Measurements from ENCODE around the gene SUN1. TPM values are rescaled to one million over a fixed set of nuclear protein-coding genes. Genes with fewer than 3 reads are reported as not detected.

The SUN1 gene
- total and polyA plus RNA-seq, 7 donors, result 23.4 to 130 (median 108) TPM

DNA sequence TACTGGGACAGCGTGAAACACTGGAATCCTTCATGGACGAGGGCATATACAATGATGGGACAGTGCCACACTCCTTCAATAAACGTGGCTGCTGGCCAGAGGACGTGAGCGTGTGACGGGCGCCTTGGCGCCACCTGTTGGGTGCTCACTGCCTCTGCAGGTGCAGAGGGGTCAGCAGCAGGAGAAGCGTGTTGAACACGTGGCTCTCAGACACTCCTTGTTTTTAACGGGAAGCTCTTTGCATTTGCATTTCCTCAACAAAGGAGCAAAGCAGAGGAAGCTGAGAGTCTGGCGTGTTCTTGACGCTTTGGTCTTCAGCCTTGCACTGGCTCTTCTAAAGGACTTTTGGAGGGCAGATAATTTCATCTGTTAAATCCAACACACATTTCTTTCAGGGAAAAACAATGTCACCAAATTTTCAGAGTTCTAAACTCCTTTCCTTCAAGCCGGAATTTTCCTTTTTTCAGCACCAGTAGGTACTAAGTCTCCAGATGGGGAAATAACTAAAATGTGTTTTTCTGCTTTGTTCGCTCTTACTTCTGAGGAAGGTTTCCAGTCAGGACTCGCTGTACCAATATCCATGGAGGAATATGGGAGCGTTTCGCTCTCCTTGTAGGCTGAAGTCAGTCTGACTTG, 41.2 kb downstream of the SUN1 start:
- 29 to 31% methylated on average over 18 of the region's 18 CpGs for WGBS, 2 donors
- TF ChIP-seq POLR2A (IDR thresholded peaks at IDR 0.05) (no peak), EP300 (IDR thresholded peaks at IDR 0.05) (peak in 1 of 4 donors; percentile 30), POLR2AphosphoS5 (IDR thresholded peaks at IDR 0.05) (peak in 3 of 4 donors; percentile 74 to 77 (median 77)), CTCF (IDR thresholded peaks at IDR 0.05) (peak; percentile 89 to 96 (median 94))
- Histone ChIP-seq H3K9me3 (no peaks in the 10 kb centered on the region), H3K27ac (peak overlapping the region; percentile 84 to 89 (median 86)), H3K36me3 (peaks cover 4 to 39% (median 25%) of the 10 kb centered on the region in 4 donors), H3K4me3 (no peak overlapping the region), H3K4me1 (peaks cover 0 to 60% (median 47%) of the 10 kb centered on the region in 4 donors), H3K27me3 (no peaks in the 10 kb centered on the region)
- intact Hi-C loops (cut with DNase I), result loop anchor here (1.0 to 10.0 kb wide), 5 partner anchors 37 to 549 kb away; partner anchors contain the start of gene PDGFA
- DNase-seq, result peak; percentile 95

DNA sequence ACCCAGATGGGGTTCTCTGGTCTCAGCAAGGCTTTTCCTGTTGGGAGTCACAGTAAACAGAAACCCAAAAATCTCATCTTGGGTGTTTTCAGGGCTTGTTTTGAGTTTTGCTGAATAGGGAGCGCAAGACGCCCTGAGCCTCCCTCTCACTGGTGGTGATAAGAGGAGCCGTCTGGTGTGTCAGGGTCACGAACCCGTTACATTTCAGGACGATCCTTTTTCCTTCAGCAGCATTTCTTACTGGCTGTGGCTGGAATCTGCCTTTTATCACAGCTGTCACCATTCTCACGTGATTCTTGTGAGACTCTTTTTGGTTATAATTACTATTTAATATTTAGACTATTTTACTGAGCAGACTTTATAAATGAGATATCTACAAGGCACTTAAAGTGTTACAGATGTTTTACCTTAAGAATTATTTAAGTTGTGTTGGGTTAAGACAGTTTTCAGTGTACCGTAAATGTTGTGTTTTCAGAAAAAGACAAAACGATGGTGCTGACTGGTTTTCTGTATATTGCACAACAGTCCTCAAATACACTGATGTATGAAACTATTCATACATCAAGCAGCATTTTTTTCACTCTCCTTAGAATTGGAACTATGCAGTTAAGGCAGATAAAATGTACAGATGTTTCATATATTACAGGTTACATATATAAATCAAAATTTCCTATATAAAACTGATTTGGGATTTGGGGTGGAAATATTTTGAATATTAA, 41.9 kb downstream of the SUN1 start:
- peak in 2 of 4 donors; percentile 45 to 67 for TF ChIP-seq POLR2AphosphoS5 (IDR thresholded peaks at IDR 0.05)
- no peak for TF ChIP-seq CTCF (IDR thresholded peaks at IDR 0.05)
- no peak for TF ChIP-seq EP300 (IDR thresholded peaks at IDR 0.05)
- TF ChIP-seq POLR2A (IDR thresholded peaks at IDR 0.05), result no peak
- H3K27ac ChIP-seq, result peak overlapping the region; percentile 84 to 89 (median 86)
- no peaks in the 10 kb centered on the region for H3K27me3 ChIP-seq
- H3K4me1 ChIP-seq, result peaks cover 0 to 63% (median 52%) of the 10 kb centered on the region in 4 donors
- H3K36me3 ChIP-seq, result peaks cover 7 to 40% (median 24%) of the 10 kb centered on the region in 4 donors
- intact Hi-C loops (cut with DNase I), result loop anchor here (2.0 to 10.0 kb wide), 3 partner anchors 37 to 549 kb away; partner anchors contain the start of gene PDGFA
- H3K9me3 ChIP-seq, result no peaks in the 10 kb centered on the region
- no peak for DNase-seq
- WGBS, 2 donors, result 89 to 93% methylated on average over 9 of the region's 9 CpGs
- no peak overlapping the region for H3K4me3 ChIP-seq

GRCh38 chr7:875051-875450, 42.8 kb downstream of the SUN1 start:
- DNase-seq, result no peak
- H3K27me3 ChIP-seq, result no peaks in the 10 kb centered on the region
- WGBS, 2 donors, result 73 to 80% methylated on average over 7 of the region's 7 CpGs
- no peak overlapping the region for H3K4me3 ChIP-seq
- no peaks in the 10 kb centered on the region for H3K9me3 ChIP-seq
- TF ChIP-seq POLR2AphosphoS5 (IDR thresholded peaks at IDR 0.05), result no peak
- TF ChIP-seq EP300 (IDR thresholded peaks at IDR 0.05), result no peak
- no peak for TF ChIP-seq POLR2A (IDR thresholded peaks at IDR 0.05)
- TF ChIP-seq CTCF (IDR thresholded peaks at IDR 0.05), result no peak
- H3K36me3 ChIP-seq, result peaks cover 7 to 35% (median 18%) of the 10 kb centered on the region in 4 donors
- intact Hi-C loops (cut with DNase I), result loop anchor here (2.0 to 10.0 kb wide), 4 partner anchors 38 to 550 kb away; partner anchors contain the start of genes ADAP1 and PDGFA
- H3K27ac ChIP-seq, result peak overlapping the region; percentile 84 to 89 (median 86)
- peaks cover 0 to 68% (median 59%) of the 10 kb centered on the region in 4 donors for H3K4me1 ChIP-seq

DNA sequence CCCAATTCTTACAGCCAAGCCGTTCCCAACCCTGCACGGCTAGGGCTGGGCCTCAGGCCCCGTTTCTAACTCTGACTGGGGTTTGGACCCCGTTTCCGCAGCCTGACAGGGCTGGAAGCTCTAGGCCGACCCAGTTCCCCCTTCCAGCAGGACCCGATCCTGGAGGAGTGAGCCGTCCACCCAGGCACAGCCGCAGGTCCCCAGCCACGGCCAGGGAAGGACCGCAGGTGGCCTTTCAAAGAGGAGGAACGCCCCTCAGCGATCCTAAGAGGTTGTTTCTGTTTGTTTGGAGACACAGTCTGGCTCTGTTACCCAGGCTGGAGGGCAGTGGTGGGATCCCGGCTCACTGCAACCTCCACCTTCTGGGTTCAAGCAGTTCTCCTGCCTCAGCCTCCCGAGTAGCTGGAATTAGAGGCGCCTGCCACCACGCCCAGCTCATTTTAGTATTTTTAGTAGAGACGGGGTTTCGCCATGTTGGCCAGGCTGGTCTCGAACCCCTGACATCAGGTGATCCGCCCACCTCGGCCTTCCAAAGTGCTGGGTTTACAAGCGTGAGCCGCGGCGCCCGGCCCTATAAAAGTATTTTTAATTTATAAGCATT, 43.3 kb downstream of the SUN1 start:
- H3K4me1 ChIP-seq, result peaks cover 0 to 73% (median 65%) of the 10 kb centered on the region in 4 donors
- H3K4me3 ChIP-seq, result peak overlapping the region; percentile 33 to 87 (median 48)
- intact Hi-C loops (cut with DNase I), result loop anchor here (2.0 to 10.0 kb wide), 4 partner anchors 39 to 551 kb away; partner anchors contain the start of genes ADAP1 and PDGFA
- TF ChIP-seq POLR2AphosphoS5 (IDR thresholded peaks at IDR 0.05), result no peak
- TF ChIP-seq CTCF (IDR thresholded peaks at IDR 0.05), result no peak
- no peak for TF ChIP-seq POLR2A (IDR thresholded peaks at IDR 0.05)
- no peak for TF ChIP-seq EP300 (IDR thresholded peaks at IDR 0.05)
- H3K36me3 ChIP-seq, result peaks cover 7 to 30% (median 13%) of the 10 kb centered on the region in 4 donors
- 59 to 73% methylated on average over 27 of the region's 27 CpGs for WGBS, 2 donors
- H3K9me3 ChIP-seq, result no peaks in the 10 kb centered on the region
- DNase-seq, result no peak
- peak overlapping the region; percentile 84 to 89 (median 86) for H3K27ac ChIP-seq
- H3K27me3 ChIP-seq, result no peaks in the 10 kb centered on the region
